RWPE2 (cell line): ENCODE data around the gene NCAM1.

Experiments used
- ATAC-seq: fragments of 200-7000 bp; cut with Tn5 transposase; 3 replicates; pipeline ENCODE4 v1.9.1; 2021; ENCODE audit warnings: low read depth
- DNase-seq: peaks from one replicate; pipeline ENCODE4 v3.0.0-alpha.2; 2020; ENCODE audit warnings: low spot score
- H3K27ac ChIP-seq: fragments of 450-650 bp; 2 replicates; pipeline ENCODE4 v1.5.1; 2017; ENCODE audit warnings: mild to moderate bottlenecking; ENCODE audit not compliant: poor library complexity, severe bottlenecking
- H3K27me3 ChIP-seq: fragments of 250-450 bp; sonication (Bioruptor Pico); 2 replicates; pipeline ENCODE4 v1.5.1; 2021; ENCODE audit warnings: mild to moderate bottlenecking, moderate library complexity; ENCODE audit not compliant: insufficient read depth, poor library complexity, severe bottlenecking
- H3K36me3 ChIP-seq: fragments of 250-450 bp; sonication (Bioruptor Pico); 2 replicates; pipeline ENCODE4 v1.5.1; 2020; ENCODE audit warnings: low read depth, mild to moderate bottlenecking, moderate library complexity
- H3K4me1 ChIP-seq: fragments of 250-450 bp; sonication (Bioruptor Pico); 2 replicates; pipeline ENCODE4 v1.5.1; 2021; ENCODE audit warnings: mild to moderate bottlenecking, moderate library complexity; ENCODE audit not compliant: insufficient read depth, poor library complexity, severe bottlenecking
- H3K4me3 ChIP-seq: fragments of 250-450 bp; sonication (Bioruptor Pico); 2 replicates; pipeline ENCODE4 v1.5.1; 2021; ENCODE audit warnings: mild to moderate bottlenecking, moderate library complexity; ENCODE audit not compliant: severe bottlenecking
- H3K9me3 ChIP-seq: fragments of 250-450 bp; sonication (Bioruptor Pico); 2 replicates; pipeline ENCODE4 v1.5.1; 2021; ENCODE audit warnings: mild to moderate bottlenecking, moderate library complexity; ENCODE audit not compliant: severe bottlenecking
- TF ChIP-seq, protein P1 (sequence below): fragments of 450-650 bp; IDR thresholded peaks from one replicate; pipeline ENCODE4 v1.5.1; 2017; ENCODE audit warnings: mild to moderate bottlenecking, moderate library complexity; ENCODE audit not compliant: poor library complexity, severe bottlenecking

Gene NCAM1

DNA sequence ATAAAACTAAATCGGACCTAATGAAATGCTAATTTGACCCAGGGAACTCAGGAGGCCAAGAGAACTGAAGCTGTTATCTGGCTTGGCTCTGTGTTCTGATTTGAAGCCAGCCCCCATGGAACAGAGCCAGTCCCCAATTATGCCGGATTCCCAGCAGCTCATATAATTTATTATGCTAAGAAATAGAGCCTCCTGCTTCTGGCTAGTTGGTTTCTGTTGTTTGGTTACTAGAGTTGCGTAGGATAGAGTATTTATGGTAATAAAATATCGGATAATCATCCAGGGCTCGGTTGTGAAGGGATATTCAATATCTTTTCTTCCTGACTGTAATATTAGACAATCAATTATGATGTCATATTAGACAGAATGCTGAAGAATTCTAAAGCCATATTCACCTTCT lies 232.7 kb downstream of the NCAM1 start:
- ATAC-seq (no peak), DNase-seq (no peak)
- TF ChIP-seq, protein P1, sequence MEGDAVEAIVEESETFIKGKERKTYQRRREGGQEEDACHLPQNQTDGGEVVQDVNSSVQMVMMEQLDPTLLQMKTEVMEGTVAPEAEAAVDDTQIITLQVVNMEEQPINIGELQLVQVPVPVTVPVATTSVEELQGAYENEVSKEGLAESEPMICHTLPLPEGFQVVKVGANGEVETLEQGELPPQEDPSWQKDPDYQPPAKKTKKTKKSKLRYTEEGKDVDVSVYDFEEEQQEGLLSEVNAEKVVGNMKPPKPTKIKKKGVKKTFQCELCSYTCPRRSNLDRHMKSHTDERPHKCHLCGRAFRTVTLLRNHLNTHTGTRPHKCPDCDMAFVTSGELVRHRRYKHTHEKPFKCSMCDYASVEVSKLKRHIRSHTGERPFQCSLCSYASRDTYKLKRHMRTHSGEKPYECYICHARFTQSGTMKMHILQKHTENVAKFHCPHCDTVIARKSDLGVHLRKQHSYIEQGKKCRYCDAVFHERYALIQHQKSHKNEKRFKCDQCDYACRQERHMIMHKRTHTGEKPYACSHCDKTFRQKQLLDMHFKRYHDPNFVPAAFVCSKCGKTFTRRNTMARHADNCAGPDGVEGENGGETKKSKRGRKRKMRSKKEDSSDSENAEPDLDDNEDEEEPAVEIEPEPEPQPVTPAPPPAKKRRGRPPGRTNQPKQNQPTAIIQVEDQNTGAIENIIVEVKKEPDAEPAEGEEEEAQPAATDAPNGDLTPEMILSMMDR: no peak
- Histone ChIP-seq H3K27me3 (no peaks in the 10 kb centered on the region), H3K36me3 (no peaks in the 10 kb centered on the region), H3K9me3 (no peaks in the 10 kb centered on the region), H3K4me3 (no peak overlapping the region), H3K4me1 (peaks cover 13% of the 10 kb centered on the region), H3K27ac (no peak overlapping the region)

DNA sequence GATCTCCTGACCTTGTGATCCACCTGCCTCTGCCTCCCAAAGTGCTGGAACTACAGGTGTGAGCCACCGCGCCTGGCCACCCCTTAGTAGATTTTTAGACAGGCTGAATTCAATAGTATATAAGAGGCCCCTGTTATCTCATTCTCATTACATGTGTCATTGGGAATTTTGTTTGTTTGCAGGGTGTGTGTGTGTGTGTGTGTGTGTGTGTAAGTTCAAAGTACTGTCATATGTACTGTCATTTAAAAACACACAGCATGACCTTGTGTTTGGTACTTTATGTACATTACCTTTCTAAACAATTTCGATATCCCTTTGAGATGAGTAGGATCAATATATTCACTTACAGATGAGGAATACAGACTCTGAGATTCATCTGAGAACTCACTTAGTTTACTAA lies 234.5 kb downstream of the NCAM1 start:
- no peak for DNase-seq
- H3K36me3 ChIP-seq: no peaks in the 10 kb centered on the region
- TF ChIP-seq, protein P1: no peak

DNA sequence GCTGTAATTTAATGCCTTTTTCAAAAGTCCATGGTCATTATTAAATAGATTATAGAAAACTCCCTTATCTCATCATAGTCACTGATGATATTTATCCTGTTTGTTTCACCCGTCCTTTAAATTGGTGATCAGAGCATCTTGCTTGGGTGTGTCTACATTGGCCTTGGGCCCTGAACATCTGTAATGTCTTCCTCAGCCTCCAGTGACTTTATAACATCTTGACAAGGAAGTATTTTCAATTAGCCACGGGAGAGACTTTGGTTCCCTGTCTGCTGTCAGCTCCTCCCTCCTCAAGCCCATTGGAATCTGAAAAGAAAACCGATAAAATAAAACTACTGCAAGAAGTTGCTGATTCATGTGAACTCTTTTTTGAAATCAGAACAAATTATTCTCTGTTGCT lies 236.2 kb downstream of the NCAM1 start:
- TF ChIP-seq, protein P1: no peak
- no peak overlapping the region for H3K27ac ChIP-seq
- ATAC-seq (no peak), DNase-seq (no peak)
- no peaks in the 10 kb centered on the region for H3K27me3 ChIP-seq
- H3K9me3 ChIP-seq: no peaks in the 10 kb centered on the region
- H3K36me3 ChIP-seq: no peaks in the 10 kb centered on the region
- peaks cover 11% of the 10 kb centered on the region for H3K4me1 ChIP-seq
- no peak overlapping the region for H3K4me3 ChIP-seq

More for the DNA sequence above, 234.5 kb downstream of the NCAM1 start:
- Histone ChIP-seq H3K4me1 (peaks cover 1% of the 10 kb centered on the region), H3K9me3 (no peaks in the 10 kb centered on the region), H3K27ac (no peak overlapping the region), H3K27me3 (no peaks in the 10 kb centered on the region), H3K4me3 (no peak overlapping the region)
- ATAC-seq: no peak

DNA sequence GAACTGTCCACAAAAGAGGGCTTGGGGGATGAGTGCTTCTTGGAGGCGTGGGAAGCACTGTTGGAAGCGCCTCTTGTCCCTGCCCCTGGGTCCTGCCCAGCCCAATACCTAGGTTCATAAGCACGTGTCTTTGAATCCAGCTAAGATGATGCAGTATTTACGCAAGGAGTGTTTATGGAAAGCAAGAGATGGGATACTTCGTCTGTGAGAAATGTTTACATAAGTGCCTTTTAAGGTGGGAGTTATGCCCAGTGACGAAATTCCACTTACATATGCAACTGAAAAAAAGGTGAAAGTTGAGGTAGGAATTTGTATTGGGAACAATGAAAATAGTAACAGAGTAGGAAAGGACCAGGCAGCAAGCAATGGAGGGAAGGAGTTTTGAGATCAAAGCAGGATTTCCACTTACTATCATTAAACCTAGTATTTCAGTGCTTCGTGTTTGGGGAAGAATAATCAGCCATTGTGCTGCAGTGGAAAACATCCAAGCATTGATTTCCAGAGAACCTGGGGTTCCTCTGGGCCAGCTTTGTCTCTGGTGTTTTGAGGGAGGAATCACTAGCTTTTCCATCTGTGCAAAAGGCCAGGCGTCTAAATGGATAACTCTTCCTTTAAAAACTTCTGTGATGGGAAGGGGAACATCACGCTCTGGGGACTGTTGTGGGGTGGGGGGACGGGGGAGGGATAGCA lies 237.9 kb downstream of the NCAM1 start:
- no peaks in the 10 kb centered on the region for H3K36me3 ChIP-seq
- DNase-seq: no peak
- H3K4me1 ChIP-seq: peaks cover 21% of the 10 kb centered on the region
- no peaks in the 10 kb centered on the region for H3K9me3 ChIP-seq
- no peaks in the 10 kb centered on the region for H3K27me3 ChIP-seq
- no peak overlapping the region for H3K4me3 ChIP-seq
- H3K27ac ChIP-seq: no peak overlapping the region
- TF ChIP-seq, protein P1: no peak
- no peak for ATAC-seq

DNA sequence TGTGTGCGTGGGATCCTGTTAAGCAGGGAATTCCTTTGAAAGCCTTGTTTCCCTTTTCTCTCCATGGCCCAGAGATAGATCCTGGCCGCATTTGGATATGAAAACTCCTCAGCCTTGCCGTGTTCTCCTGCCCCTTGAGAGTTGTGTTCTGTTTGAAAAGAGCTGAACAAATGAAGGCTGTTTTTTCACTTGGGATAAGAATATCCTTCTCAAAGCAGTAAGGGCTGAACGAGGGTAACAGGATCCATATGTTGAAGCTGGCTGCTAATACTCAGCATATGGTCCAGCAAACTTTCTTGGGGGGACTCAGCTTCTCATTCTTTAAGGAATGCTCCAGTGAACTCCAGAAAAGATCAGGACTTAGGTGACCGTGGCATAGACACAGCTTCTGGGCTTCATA lies 238.6 kb downstream of the NCAM1 start:
- Histone ChIP-seq H3K9me3 (no peaks in the 10 kb centered on the region), H3K36me3 (no peaks in the 10 kb centered on the region), H3K4me1 (peaks cover 21% of the 10 kb centered on the region), H3K4me3 (no peak overlapping the region), H3K27ac (no peak overlapping the region), H3K27me3 (no peaks in the 10 kb centered on the region)
- ATAC-seq: no peak
- no peak for DNase-seq
- TF ChIP-seq, protein P1: no peak
